Coronary artery (tissue), 2 donors: ENCODE data around the gene DCDC2C.

Experiments
- DNase-seq: peaks from one replicate; pipeline ENCODE4 v3.0.0-alpha.2; 2017; ENCODE audit warnings: low spot score
- H3K27ac ChIP-seq, 2 donors: fragments of 200-600 bp; sonication (generic); one replicate each; pipeline ENCODE4 v1.5.1; 2016 to 2019
- H3K4me3 ChIP-seq: fragments of 200-600 bp; sonication (generic); 2 replicates; pipeline ENCODE4 v1.5.1; 2016; ENCODE audit warnings: mild to moderate bottlenecking, moderate library complexity
- CTCF ChIP-seq: fragments of 200-600 bp; sonication (generic); IDR thresholded peaks from one replicate; pipeline ENCODE4 v1.5.1; 2019; ENCODE audit warnings: antibody characterized with exemption

Gene DCDC2C

GRCh38 chr2:3741867-3742602 lies 38.7 kb downstream of the DCDC2C start:
- DNase-seq = peak; percentile 52
- H3K27ac ChIP-seq = no peak overlapping the region
- no peak overlapping the region for H3K4me3 ChIP-seq
- TF ChIP-seq CTCF = no peak

- H3K4me3 ChIP-seq = no peak overlapping the region
- no peak for DNase-seq
- no peak for TF ChIP-seq CTCF
- H3K27ac ChIP-seq = no peak overlapping the region
These were observed 39.6 kb downstream of the DCDC2C start for GRCh38 chr2:3742743-3743508.

GRCh38 chr2:3743951-3744555 lies 40.7 kb downstream of the DCDC2C start:
- no peak for DNase-seq
- TF ChIP-seq CTCF = no peak
- H3K27ac ChIP-seq = no peak overlapping the region
- H3K4me3 ChIP-seq = no peak overlapping the region

- Histone ChIP-seq H3K27ac (no peak overlapping the region), H3K4me3 (no peak overlapping the region)
- DNase-seq = no peak
- no peak for TF ChIP-seq CTCF
These were observed 42.5 kb downstream of the DCDC2C start for GRCh38 chr2:3745920-3746319.

- peak; percentile 52 for DNase-seq
- Histone ChIP-seq H3K4me3 (no peak overlapping the region), H3K27ac (no peak overlapping the region)
- TF ChIP-seq CTCF = no peak
These were observed 43.8 kb downstream of the DCDC2C start for GRCh38 chr2:3747032-3747654.

- H3K4me3 ChIP-seq = no peak overlapping the region
- TF ChIP-seq CTCF = no peak
- H3K27ac ChIP-seq = no peak overlapping the region
- no peak for DNase-seq
These were observed 44.5 kb downstream of the DCDC2C start for GRCh38 chr2:3747826-3748225.
